C4-2B (cell line): ENCODE data around the gene RNF208.

Source experiments
- CTCF ChIP-seq: fragments of 450-650 bp; conservative IDR thresholded peaks from 2 replicates; pipeline ENCODE4 v1.5.1; 2017; ENCODE audit warnings: mild to moderate bottlenecking
- ZFX ChIP-seq: fragments of 450-650 bp; IDR thresholded peaks from 2 replicates; pipeline ENCODE4 v1.6.1; 2017

- no peak for TF ChIP-seq CTCF
- TF ChIP-seq ZFX: no peak
Observed at GRCh38 chr9:137245450-137246421, 23.7 kb upstream of the RNF208 start.
